Measurements from ENCODE around the gene CAMK2B. TPM values are rescaled to one million over a fixed set of nuclear protein-coding genes. Genes with fewer than 3 reads are reported as not detected.

Gene CAMK2B
- total RNA-seq, 1 donor from 2014 or later = 0.23 TPM

- peak; percentile 71 for DNase-seq (ENCODE audit: low spot score)
- Mint-ChIP-seq H3K36me3 (ENCODE audit: low read depth, unreplicated experiment) (no peaks in the 10 kb centered on the region), H3K27ac (ENCODE audit: unreplicated experiment) (no peak overlapping the region), H3K27me3 (ENCODE audit: unreplicated experiment) (peaks cover 9% of the 10 kb centered on the region), H3K4me1 (ENCODE audit: unreplicated experiment) (peaks cover 4% of the 10 kb centered on the region), H3K9me3 (ENCODE audit: unreplicated experiment) (no peaks in the 10 kb centered on the region), H3K4me3 (ENCODE audit: unreplicated experiment) (no peak overlapping the region)
- TF ChIP-seq, protein P1, sequence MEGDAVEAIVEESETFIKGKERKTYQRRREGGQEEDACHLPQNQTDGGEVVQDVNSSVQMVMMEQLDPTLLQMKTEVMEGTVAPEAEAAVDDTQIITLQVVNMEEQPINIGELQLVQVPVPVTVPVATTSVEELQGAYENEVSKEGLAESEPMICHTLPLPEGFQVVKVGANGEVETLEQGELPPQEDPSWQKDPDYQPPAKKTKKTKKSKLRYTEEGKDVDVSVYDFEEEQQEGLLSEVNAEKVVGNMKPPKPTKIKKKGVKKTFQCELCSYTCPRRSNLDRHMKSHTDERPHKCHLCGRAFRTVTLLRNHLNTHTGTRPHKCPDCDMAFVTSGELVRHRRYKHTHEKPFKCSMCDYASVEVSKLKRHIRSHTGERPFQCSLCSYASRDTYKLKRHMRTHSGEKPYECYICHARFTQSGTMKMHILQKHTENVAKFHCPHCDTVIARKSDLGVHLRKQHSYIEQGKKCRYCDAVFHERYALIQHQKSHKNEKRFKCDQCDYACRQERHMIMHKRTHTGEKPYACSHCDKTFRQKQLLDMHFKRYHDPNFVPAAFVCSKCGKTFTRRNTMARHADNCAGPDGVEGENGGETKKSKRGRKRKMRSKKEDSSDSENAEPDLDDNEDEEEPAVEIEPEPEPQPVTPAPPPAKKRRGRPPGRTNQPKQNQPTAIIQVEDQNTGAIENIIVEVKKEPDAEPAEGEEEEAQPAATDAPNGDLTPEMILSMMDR (IDR thresholded peaks at IDR 0.05; ENCODE audit: unreplicated experiment) = peak; percentile 46
These were observed 84.3 kb downstream of the CAMK2B start for GRCh38 chr7:44240983-44241510.

GRCh38 chr7:44240376-44240775 lies 85.0 kb downstream of the CAMK2B start:
- Mint-ChIP-seq H3K4me3 (ENCODE audit: unreplicated experiment) (no peak overlapping the region), H3K9me3 (ENCODE audit: unreplicated experiment) (no peaks in the 10 kb centered on the region), H3K27ac (ENCODE audit: unreplicated experiment) (no peak overlapping the region), H3K4me1 (ENCODE audit: unreplicated experiment) (no peaks in the 10 kb centered on the region), H3K36me3 (ENCODE audit: low read depth, unreplicated experiment) (no peaks in the 10 kb centered on the region), H3K27me3 (ENCODE audit: unreplicated experiment) (peaks cover 6% of the 10 kb centered on the region)
- DNase-seq (ENCODE audit: low spot score) = no peak
- TF ChIP-seq, protein P1 (IDR thresholded peaks at IDR 0.05; ENCODE audit: unreplicated experiment) = no peak

DNA sequence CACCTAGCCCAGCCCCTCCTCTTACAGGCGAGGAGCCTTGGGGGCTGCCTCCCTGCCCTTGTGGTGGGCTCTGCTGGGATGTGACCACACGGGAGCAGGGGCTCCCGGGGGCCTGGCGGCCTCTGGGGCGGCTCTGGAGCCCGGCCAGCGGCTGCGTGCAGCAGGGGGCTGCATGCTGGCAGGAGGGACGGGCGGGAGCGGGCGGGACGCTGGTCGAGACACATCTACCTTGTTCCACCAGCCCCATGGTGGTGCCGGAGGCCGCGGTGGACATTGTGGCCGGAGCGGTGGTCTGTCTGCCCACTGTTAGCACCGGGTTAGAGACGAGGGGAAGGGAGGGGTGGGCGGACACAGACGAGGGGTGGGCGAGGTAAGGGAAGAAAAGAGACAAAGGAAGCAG lies 86.0 kb downstream of the CAMK2B start:
- TF ChIP-seq, protein P1 (IDR thresholded peaks at IDR 0.05; ENCODE audit: unreplicated experiment) = no peak
- H3K27me3 Mint-ChIP-seq (ENCODE audit: unreplicated experiment) = peaks cover 6% of the 10 kb centered on the region
- H3K4me1 Mint-ChIP-seq (ENCODE audit: unreplicated experiment) = no peaks in the 10 kb centered on the region
- no peak overlapping the region for H3K4me3 Mint-ChIP-seq (ENCODE audit: unreplicated experiment)
- no peak for DNase-seq (ENCODE audit: low spot score)
- H3K36me3 Mint-ChIP-seq (ENCODE audit: low read depth, unreplicated experiment) = no peaks in the 10 kb centered on the region
- H3K9me3 Mint-ChIP-seq (ENCODE audit: unreplicated experiment) = no peaks in the 10 kb centered on the region
- H3K27ac Mint-ChIP-seq (ENCODE audit: unreplicated experiment) = no peak overlapping the region

DNA sequence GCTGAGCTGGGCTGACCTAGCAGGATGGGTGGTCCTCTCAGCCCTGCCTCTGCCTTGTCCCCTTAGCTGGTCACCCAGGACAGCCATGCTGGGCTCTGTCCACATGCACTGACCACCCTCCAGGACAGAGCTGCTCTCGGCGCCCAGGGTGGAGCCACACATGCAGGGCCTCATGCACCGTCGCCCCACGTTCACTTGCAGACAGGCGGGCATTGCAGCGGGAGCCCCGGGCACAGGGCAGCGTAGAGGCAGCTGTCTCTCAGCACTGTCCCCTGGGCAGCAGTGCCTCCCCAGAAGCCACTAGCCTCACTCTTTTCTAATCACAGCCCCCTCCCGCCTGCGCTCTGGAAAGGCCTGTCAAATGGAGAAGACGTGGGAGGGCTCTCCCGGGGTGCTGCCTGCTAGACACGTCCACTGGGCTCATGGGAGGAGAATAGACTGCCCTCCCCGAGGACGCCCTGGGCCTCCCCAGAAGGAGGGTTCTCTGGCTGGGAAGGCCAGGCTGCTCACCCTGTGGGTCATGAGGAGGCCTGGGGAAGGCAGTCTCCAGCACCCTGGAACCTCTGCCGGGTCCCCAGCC lies 87.2 kb downstream of the CAMK2B start:
- Mint-ChIP-seq H3K27ac (ENCODE audit: unreplicated experiment) (no peak overlapping the region), H3K9me3 (ENCODE audit: unreplicated experiment) (no peaks in the 10 kb centered on the region), H3K4me3 (ENCODE audit: unreplicated experiment) (no peak overlapping the region), H3K27me3 (ENCODE audit: unreplicated experiment) (peaks cover 6% of the 10 kb centered on the region), H3K36me3 (ENCODE audit: low read depth, unreplicated experiment) (no peaks in the 10 kb centered on the region), H3K4me1 (ENCODE audit: unreplicated experiment) (no peaks in the 10 kb centered on the region)
- TF ChIP-seq, protein P1 (IDR thresholded peaks at IDR 0.05; ENCODE audit: unreplicated experiment) = no peak
- DNase-seq (ENCODE audit: low spot score) = no peak

DNA sequence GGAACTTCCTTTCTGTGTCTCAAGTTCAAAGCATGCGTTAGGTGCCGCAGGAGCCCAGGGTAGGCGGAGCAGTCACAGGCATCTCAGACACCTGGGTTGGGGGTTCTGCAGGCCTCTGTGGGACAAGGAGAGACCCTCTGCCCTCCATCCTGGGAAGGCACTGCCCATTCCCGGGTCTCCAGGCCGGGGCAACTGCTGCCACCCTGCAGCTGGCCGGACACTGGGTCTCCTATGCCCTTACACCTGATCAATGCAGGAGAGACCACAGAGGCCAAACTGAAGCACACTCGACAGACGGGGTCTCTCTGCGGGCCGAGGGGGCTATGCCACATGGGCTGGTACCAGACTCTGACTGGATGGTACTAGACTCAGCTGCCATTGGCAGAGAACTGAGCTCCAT lies 87.7 kb downstream of the CAMK2B start:
- no peak overlapping the region for H3K4me3 Mint-ChIP-seq (ENCODE audit: unreplicated experiment)
- no peak overlapping the region for H3K27ac Mint-ChIP-seq (ENCODE audit: unreplicated experiment)
- H3K9me3 Mint-ChIP-seq (ENCODE audit: unreplicated experiment) = no peaks in the 10 kb centered on the region
- peaks cover 2% of the 10 kb centered on the region for H3K27me3 Mint-ChIP-seq (ENCODE audit: unreplicated experiment)
- TF ChIP-seq, protein P1 (IDR thresholded peaks at IDR 0.05; ENCODE audit: unreplicated experiment) = no peak
- DNase-seq (ENCODE audit: low spot score) = no peak
- H3K4me1 Mint-ChIP-seq (ENCODE audit: unreplicated experiment) = no peaks in the 10 kb centered on the region
- no peaks in the 10 kb centered on the region for H3K36me3 Mint-ChIP-seq (ENCODE audit: low read depth, unreplicated experiment)
